Measurements from ENCODE around the gene LRMDA. TPM values are rescaled to one million over a fixed set of nuclear protein-coding genes. Genes with fewer than 3 reads are reported as not detected.

LRMDA gene
- total RNA-seq, 1 donor from 2014 or later, result 7.3 TPM

GRCh38 chr10:76026176-76026771 lies 594.9 kb downstream of the LRMDA start:
- Histone ChIP-seq H3K36me3 (ENCODE audit: control insufficient read depth in 3 of 3, insufficient read depth in 3 of 3, low read length in 3 of 3) (no peaks in the 10 kb centered on the region), H3K27me3 (ENCODE audit: control insufficient read depth in 3 of 3, insufficient read depth in 3 of 3, low read length in 3 of 3) (no peaks in the 10 kb centered on the region), H3K27ac (ENCODE audit: low read depth, low read length) (no peak overlapping the region), H3K4me3 (ENCODE audit: low read length in 3 of 3) (no peak overlapping the region), H3K4me1 (ENCODE audit: control insufficient read depth in 3 of 3, insufficient read depth in 3 of 3, low read length in 3 of 3) (peaks cover 0 to 4% (median 3%) of the 10 kb centered on the region in 3 donors), H3K9me3 (ENCODE audit: control insufficient read depth in 3 of 3, low read length in 3 of 3) (no peaks in the 10 kb centered on the region), H3K9ac (ENCODE audit: low read depth in 1 of 3, low read length in 3 of 3) (no peak overlapping the region)

- Histone ChIP-seq H3K4me3 (ENCODE audit: low read length in 3 of 3) (no peak overlapping the region), H3K36me3 (ENCODE audit: control insufficient read depth in 3 of 3, insufficient read depth in 3 of 3, low read length in 3 of 3) (no peaks in the 10 kb centered on the region)
Measured at GRCh38 chr10:76026905-76027304, 595.5 kb downstream of the LRMDA start.

GRCh38 chr10:76029782-76030181 lies 598.4 kb downstream of the LRMDA start:
- no peak overlapping the region for H3K27ac ChIP-seq (ENCODE audit: low read depth, low read length)
- H3K4me1 ChIP-seq (ENCODE audit: control insufficient read depth in 3 of 3, insufficient read depth in 3 of 3, low read length in 3 of 3), result peaks cover 3 to 9% (median 8%) of the 10 kb centered on the region in 3 donors
- no peaks in the 10 kb centered on the region for H3K9me3 ChIP-seq (ENCODE audit: control insufficient read depth in 3 of 3, low read length in 3 of 3)
- no peaks in the 10 kb centered on the region for H3K27me3 ChIP-seq (ENCODE audit: control insufficient read depth in 3 of 3, insufficient read depth in 3 of 3, low read length in 3 of 3)
- H3K9ac ChIP-seq (ENCODE audit: low read depth in 1 of 3, low read length in 3 of 3), result no peak overlapping the region
- H3K36me3 ChIP-seq (ENCODE audit: control insufficient read depth in 3 of 3, insufficient read depth in 3 of 3, low read length in 3 of 3), result no peaks in the 10 kb centered on the region
- no peak overlapping the region for H3K4me3 ChIP-seq (ENCODE audit: low read length in 3 of 3)

More at GRCh38 chr10:76026905-76027304, 595.5 kb downstream of the LRMDA start:
- H3K9me3 ChIP-seq (ENCODE audit: control insufficient read depth in 3 of 3, low read length in 3 of 3), result no peaks in the 10 kb centered on the region
- no peaks in the 10 kb centered on the region for H3K27me3 ChIP-seq (ENCODE audit: control insufficient read depth in 3 of 3, insufficient read depth in 3 of 3, low read length in 3 of 3)
- no peak overlapping the region for H3K27ac ChIP-seq (ENCODE audit: low read depth, low read length)
- peaks cover 0 to 4% (median 3%) of the 10 kb centered on the region in 3 donors for H3K4me1 ChIP-seq (ENCODE audit: control insufficient read depth in 3 of 3, insufficient read depth in 3 of 3, low read length in 3 of 3)
- no peak overlapping the region for H3K9ac ChIP-seq (ENCODE audit: low read depth in 1 of 3, low read length in 3 of 3)

GRCh38 chr10:76031099-76031498 lies 599.7 kb downstream of the LRMDA start:
- Histone ChIP-seq H3K27ac (ENCODE audit: low read depth, low read length) (no peak overlapping the region), H3K36me3 (ENCODE audit: control insufficient read depth in 3 of 3, insufficient read depth in 3 of 3, low read length in 3 of 3) (no peaks in the 10 kb centered on the region), H3K27me3 (ENCODE audit: control insufficient read depth in 3 of 3, insufficient read depth in 3 of 3, low read length in 3 of 3) (no peaks in the 10 kb centered on the region), H3K4me1 (ENCODE audit: control insufficient read depth in 3 of 3, insufficient read depth in 3 of 3, low read length in 3 of 3) (peaks cover 3 to 11% (median 9%) of the 10 kb centered on the region in 3 donors), H3K4me3 (ENCODE audit: low read length in 3 of 3) (no peak overlapping the region), H3K9me3 (ENCODE audit: control insufficient read depth in 3 of 3, low read length in 3 of 3) (no peaks in the 10 kb centered on the region), H3K9ac (ENCODE audit: low read depth in 1 of 3, low read length in 3 of 3) (no peak overlapping the region)

- H3K9me3 ChIP-seq (ENCODE audit: control insufficient read depth in 3 of 3, low read length in 3 of 3), result no peaks in the 10 kb centered on the region
- H3K4me3 ChIP-seq (ENCODE audit: low read length in 3 of 3), result no peak overlapping the region
- no peaks in the 10 kb centered on the region for H3K36me3 ChIP-seq (ENCODE audit: control insufficient read depth in 3 of 3, insufficient read depth in 3 of 3, low read length in 3 of 3)
- peaks cover 7 to 14% (median 9%) of the 10 kb centered on the region in 3 donors for H3K4me1 ChIP-seq (ENCODE audit: control insufficient read depth in 3 of 3, insufficient read depth in 3 of 3, low read length in 3 of 3)
- H3K27me3 ChIP-seq (ENCODE audit: control insufficient read depth in 3 of 3, insufficient read depth in 3 of 3, low read length in 3 of 3), result no peaks in the 10 kb centered on the region
- no peak overlapping the region for H3K9ac ChIP-seq (ENCODE audit: low read depth in 1 of 3, low read length in 3 of 3)
- no peak overlapping the region for H3K27ac ChIP-seq (ENCODE audit: low read depth, low read length)
Measured at GRCh38 chr10:76031769-76032699, 600.6 kb downstream of the LRMDA start.

- H3K4me1 ChIP-seq (ENCODE audit: control insufficient read depth in 3 of 3, insufficient read depth in 3 of 3, low read length in 3 of 3), result peaks cover 7 to 14% (median 9%) of the 10 kb centered on the region in 3 donors
- no peak overlapping the region for H3K4me3 ChIP-seq (ENCODE audit: low read length in 3 of 3)
- no peaks in the 10 kb centered on the region for H3K27me3 ChIP-seq (ENCODE audit: control insufficient read depth in 3 of 3, insufficient read depth in 3 of 3, low read length in 3 of 3)
- no peak overlapping the region for H3K9ac ChIP-seq (ENCODE audit: low read depth in 1 of 3, low read length in 3 of 3)
- H3K36me3 ChIP-seq (ENCODE audit: control insufficient read depth in 3 of 3, insufficient read depth in 3 of 3, low read length in 3 of 3), result no peaks in the 10 kb centered on the region
- no peak overlapping the region for H3K27ac ChIP-seq (ENCODE audit: low read depth, low read length)
- no peaks in the 10 kb centered on the region for H3K9me3 ChIP-seq (ENCODE audit: control insufficient read depth in 3 of 3, low read length in 3 of 3)
Measured at GRCh38 chr10:76032700-76033039, 601.2 kb downstream of the LRMDA start.

GRCh38 chr10:76033457-76034196 lies 602.2 kb downstream of the LRMDA start:
- Histone ChIP-seq H3K4me3 (ENCODE audit: low read length in 3 of 3) (no peak overlapping the region), H3K4me1 (ENCODE audit: control insufficient read depth in 3 of 3, insufficient read depth in 3 of 3, low read length in 3 of 3) (peaks cover 7 to 14% (median 9%) of the 10 kb centered on the region in 3 donors), H3K9me3 (ENCODE audit: control insufficient read depth in 3 of 3, low read length in 3 of 3) (peaks cover 0 to 2% (median 0%) of the 10 kb centered on the region in 3 donors), H3K27ac (ENCODE audit: low read depth, low read length) (no peak overlapping the region), H3K36me3 (ENCODE audit: control insufficient read depth in 3 of 3, insufficient read depth in 3 of 3, low read length in 3 of 3) (no peaks in the 10 kb centered on the region), H3K9ac (ENCODE audit: low read depth in 1 of 3, low read length in 3 of 3) (no peak overlapping the region), H3K27me3 (ENCODE audit: control insufficient read depth in 3 of 3, insufficient read depth in 3 of 3, low read length in 3 of 3) (no peaks in the 10 kb centered on the region)

- H3K27me3 ChIP-seq (ENCODE audit: control insufficient read depth in 3 of 3, insufficient read depth in 3 of 3, low read length in 3 of 3), result no peaks in the 10 kb centered on the region
- no peaks in the 10 kb centered on the region for H3K36me3 ChIP-seq (ENCODE audit: control insufficient read depth in 3 of 3, insufficient read depth in 3 of 3, low read length in 3 of 3)
- H3K4me1 ChIP-seq (ENCODE audit: control insufficient read depth in 3 of 3, insufficient read depth in 3 of 3, low read length in 3 of 3), result peaks cover 7 to 14% (median 9%) of the 10 kb centered on the region in 3 donors
- no peak overlapping the region for H3K4me3 ChIP-seq (ENCODE audit: low read length in 3 of 3)
- no peak overlapping the region for H3K9ac ChIP-seq (ENCODE audit: low read depth in 1 of 3, low read length in 3 of 3)
- H3K9me3 ChIP-seq (ENCODE audit: control insufficient read depth in 3 of 3, low read length in 3 of 3), result peaks cover 0 to 4% (median 0%) of the 10 kb centered on the region in 3 donors
- H3K27ac ChIP-seq (ENCODE audit: low read depth, low read length), result no peak overlapping the region
Measured at GRCh38 chr10:76034353-76035205, 603.2 kb downstream of the LRMDA start.
